Measurements from ENCODE around the gene B2M. TPM values are rescaled to one million over a fixed set of nuclear protein-coding genes. Genes with fewer than 3 reads are reported as not detected.

The B2M gene
- total and polyA plus RNA-seq, 2 of the 13 experiments (the other 11 are each of a cell fraction or from before 2014, with no cell fraction given): 784 to 857 TPM

GRCh38 chr15:44711096-44711742 lies at the start of gene B2M, which contains the start of gene PATL2 (continued):
- TF ChIP-seq BCLAF1 (IDR thresholded peaks at IDR 0.05): no peak
- peak; percentile 39; the same call in 1 of the 2 replicates for TF ChIP-seq TFDP1 (CRISPR knock-in tag; IDR thresholded peaks at IDR 0.05; ENCODE audit: borderline replicate concordance)
- no peak for TF ChIP-seq ZNF597 (CRISPR knock-in tag; IDR thresholded peaks at IDR 0.05)
- peak; percentile 81 for TF ChIP-seq REPIN1 (CRISPR knock-in tag; IDR thresholded peaks at IDR 0.05; ENCODE audit: borderline replicate concordance, low read depth)
- TF ChIP-seq KDM5B (CRISPR knock-in tag; IDR thresholded peaks at IDR 0.05; ENCODE audit: borderline replicate concordance): peak; percentile 86; the same call in 1 of the 2 replicates
- TF ChIP-seq ZBTB39 (CRISPR knock-in tag; IDR thresholded peaks at IDR 0.05): no peak
- no peak for TF ChIP-seq EHMT2 (IDR thresholded peaks at IDR 0.05; ENCODE audit: borderline replicate concordance, low read depth, low read length)
- TF ChIP-seq NFE2L2 (IDR thresholded peaks at IDR 0.05; ENCODE audit: low read length): no peak
- peak; percentile 79 for TF ChIP-seq ZFP91 (CRISPR knock-in tag; IDR thresholded peaks at IDR 0.05; ENCODE audit: borderline replicate concordance)
- TF ChIP-seq RCOR2 (CRISPR knock-in tag; IDR thresholded peaks at IDR 0.05): no peak
- no peak for TF ChIP-seq ATAD3A (CRISPR knock-in tag; IDR thresholded peaks at IDR 0.05)
- TF ChIP-seq ZNF563 (CRISPR knock-in tag; IDR thresholded peaks at IDR 0.05): peak; percentile 48; the same call in 1 of the 2 replicates
- no peak for TF ChIP-seq GLI4 (CRISPR knock-in tag; IDR thresholded peaks at IDR 0.05; ENCODE audit: borderline replicate concordance)
- peak; percentile 94 for TF ChIP-seq NFYC (CRISPR knock-in tag; IDR thresholded peaks at IDR 0.05)
- TF ChIP-seq HIVEP1 (CRISPR knock-in tag; IDR thresholded peaks at IDR 0.05): peak; percentile 47; the same call in 1 of the 2 replicates
- no peak for TF ChIP-seq NFE2L1 (CRISPR knock-in tag; IDR thresholded peaks at IDR 0.05; ENCODE audit: borderline replicate concordance)
- TF ChIP-seq GABPA (IDR thresholded peaks at IDR 0.05; ENCODE audit: low read depth, low read length): no peak
- 0 out of 2 replicates have a peak, but pooled peaks have one; percentile 30 for TF ChIP-seq GABPA (CRISPR knock-in tag; IDR thresholded peaks at IDR 0.05; ENCODE audit: low read depth)
- TF ChIP-seq CREM (IDR thresholded peaks at IDR 0.05): peak; percentile 98
- TF ChIP-seq CREM (CRISPR knock-in tag; IDR thresholded peaks at IDR 0.05): no peak
- TF ChIP-seq MAX (IDR thresholded peaks at IDR 0.05): peak; percentile 52; the same call in 1 of the 2 replicates
